Thyroid gland (tissue), 4 donors: ENCODE results near the gene DUSP28. TPM values are rescaled to one million over a fixed set of nuclear protein-coding genes. Genes with fewer than 3 reads are reported as not detected.

ENCODE experiments used
- DNase-seq, 2 donors: peaks; one replicate each; pipeline ENCODE4 v3.0.0-alpha.2; 2019
- H3K27ac ChIP-seq, 3 donors: fragments of 200-600 bp; sonication (generic); 1 replicate in 2 of 3; 2 replicates in 1 of 3; pipeline ENCODE4 v1.5.1; 2016 to 2019; ENCODE audit warnings: mild to moderate bottlenecking in 1 of 3, moderate library complexity in 1 of 3
- H3K27me3 ChIP-seq: fragments of 200-600 bp; sonication (generic); one replicate; pipeline ENCODE4 v1.5.1; 2019
- H3K36me3 ChIP-seq, 2 donors: fragments of 200-600 bp; sonication (generic); one replicate each; pipeline ENCODE4 v1.5.1; 2016 to 2019
- H3K4me1 ChIP-seq, 2 donors: fragments of 200-600 bp; sonication (generic); one replicate each; pipeline ENCODE4 v1.5.1; 2017 to 2019
- H3K4me3 ChIP-seq, 3 donors: fragments of 200-600 bp; sonication (generic); replicated peaks in 1 of 3; 1 replicate in 2 of 3; 2 replicates in 1 of 3; pipeline ENCODE4 v1.5.1; 2016; ENCODE audit warnings: mild to moderate bottlenecking in 1 of 3
- H3K9me3 ChIP-seq: fragments of 200-600 bp; sonication (generic); one replicate; pipeline ENCODE4 v1.5.1; 2017
- POLR2A ChIP-seq, 2 donors: fragments of 450-650 bp; IDR thresholded peaks; one replicate each; pipeline ENCODE4 v1.6.1; 2017; ENCODE audit warnings: antibody characterized with exemption in 2 of 2, mild to moderate bottlenecking in 2 of 2, moderate library complexity in 1 of 2
- WGBS, 2 donors: methylation state at CpG; one replicate each; pipeline ENCODE4 v1.1.5; 2017; 5-methylcytosine and 5-hydroxymethylcytosine counted together
- intact Hi-C: fragments of 100-400 bp; cut with DNase I; formaldehyde crosslinking; loops from one replicate; pipeline ENCODE4 v1.15.1; 2023
- total RNA-seq, 4 donors: library from RNA; depleted of rRNA; stranded (reverse); fragments of >200 nt; gene quantifications; one replicate each; pipeline ENCODE4 v1.2.3, GENCODE V29; 2016
- TF ChIP-seq, protein P1 (sequence below), 6 experiments: fragments of 200-600 bp in 3 of 6; fragments of 450-650 bp in 3 of 6; sonication (generic) in 3 of 6; IDR thresholded peaks; one replicate each; pipeline ENCODE4 v1.5.1; 2016 to 2019; ENCODE audit warnings: antibody characterized with exemption in 6 of 6, mild to moderate bottlenecking in 2 of 6, inconsistent platforms in 1 of 6, moderate library complexity in 1 of 6

The DUSP28 gene
- total RNA-seq, 4 donors from 2014 or later, result 6.6 to 12.5 (median 9.2) TPM

DNA sequence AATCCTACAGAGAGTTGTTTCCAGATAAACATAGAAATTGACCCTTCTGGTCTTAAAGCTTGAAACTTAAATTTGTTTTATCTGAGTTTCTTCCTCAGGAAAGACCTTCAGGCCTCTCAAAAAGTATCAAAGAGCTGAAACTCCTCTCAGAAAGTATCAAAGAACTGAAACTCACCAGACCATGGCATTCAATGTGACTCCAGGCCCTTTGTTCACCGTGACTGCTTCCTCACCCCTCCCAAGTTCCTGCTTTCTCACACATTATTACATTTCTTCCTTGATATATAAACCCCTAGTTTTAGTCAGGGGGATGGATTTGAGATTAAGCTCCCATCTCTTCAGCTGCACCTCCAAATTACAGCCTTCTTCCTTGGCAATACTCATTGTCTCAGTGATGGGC is 8.3 kb upstream of the DUSP28 start:
- TF ChIP-seq, protein P1, sequence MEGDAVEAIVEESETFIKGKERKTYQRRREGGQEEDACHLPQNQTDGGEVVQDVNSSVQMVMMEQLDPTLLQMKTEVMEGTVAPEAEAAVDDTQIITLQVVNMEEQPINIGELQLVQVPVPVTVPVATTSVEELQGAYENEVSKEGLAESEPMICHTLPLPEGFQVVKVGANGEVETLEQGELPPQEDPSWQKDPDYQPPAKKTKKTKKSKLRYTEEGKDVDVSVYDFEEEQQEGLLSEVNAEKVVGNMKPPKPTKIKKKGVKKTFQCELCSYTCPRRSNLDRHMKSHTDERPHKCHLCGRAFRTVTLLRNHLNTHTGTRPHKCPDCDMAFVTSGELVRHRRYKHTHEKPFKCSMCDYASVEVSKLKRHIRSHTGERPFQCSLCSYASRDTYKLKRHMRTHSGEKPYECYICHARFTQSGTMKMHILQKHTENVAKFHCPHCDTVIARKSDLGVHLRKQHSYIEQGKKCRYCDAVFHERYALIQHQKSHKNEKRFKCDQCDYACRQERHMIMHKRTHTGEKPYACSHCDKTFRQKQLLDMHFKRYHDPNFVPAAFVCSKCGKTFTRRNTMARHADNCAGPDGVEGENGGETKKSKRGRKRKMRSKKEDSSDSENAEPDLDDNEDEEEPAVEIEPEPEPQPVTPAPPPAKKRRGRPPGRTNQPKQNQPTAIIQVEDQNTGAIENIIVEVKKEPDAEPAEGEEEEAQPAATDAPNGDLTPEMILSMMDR (IDR thresholded peaks at IDR 0.05), result no peak
- TF ChIP-seq POLR2A (IDR thresholded peaks at IDR 0.05), result no peak
- intact Hi-C loops, result no loop called here
- Histone ChIP-seq H3K27me3 (no peaks in the 10 kb centered on the region), H3K9me3 (no peaks in the 10 kb centered on the region), H3K36me3 (no peaks in the 10 kb centered on the region), H3K27ac (peak overlapping the region; percentile 20 to 57 (median 37)), H3K4me3 (no peak overlapping the region), H3K4me1 (peaks cover 6 to 14% of the 10 kb centered on the region in 2 donors)
- WGBS, 2 donors, result 0 to 10% methylated on average over 1 of the region's 1 CpG
- peak in 1 of 2 donors; percentile 30 for DNase-seq

DNA sequence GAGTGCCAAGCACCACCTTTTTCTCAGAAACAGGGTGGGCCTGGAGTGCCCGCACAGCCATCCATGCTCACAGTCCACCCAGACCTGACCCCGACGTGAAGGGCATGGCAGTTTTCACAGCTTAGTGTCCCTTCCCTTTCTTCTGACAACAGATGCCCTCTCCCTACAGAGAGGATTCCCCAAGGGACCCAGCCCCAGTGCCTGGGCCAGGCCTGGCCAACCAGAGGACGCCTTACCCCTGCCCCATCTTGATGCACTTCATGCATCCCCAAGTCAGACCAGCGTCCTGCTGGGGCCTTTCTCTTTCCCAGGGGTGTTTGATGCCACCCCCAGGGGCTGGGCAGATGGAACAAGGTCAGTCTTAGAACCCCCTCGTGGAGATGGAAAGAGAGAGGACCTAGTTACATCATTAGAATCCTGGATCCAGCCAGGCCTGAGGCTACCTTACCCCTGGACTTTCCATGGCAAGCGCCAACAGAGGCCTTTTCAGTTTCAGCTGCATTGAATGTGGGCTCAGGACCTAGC is 6.1 kb upstream of the DUSP28 start:
- 97 to 99% methylated on average over 7 of the region's 7 CpGs for WGBS, 2 donors
- no peak for TF ChIP-seq POLR2A (IDR thresholded peaks at IDR 0.05)
- TF ChIP-seq, protein P1 (IDR thresholded peaks at IDR 0.05), result no peak
- intact Hi-C loops, result no loop called here
- Histone ChIP-seq H3K36me3 (no peaks in the 10 kb centered on the region), H3K27me3 (no peaks in the 10 kb centered on the region), H3K27ac (no peak overlapping the region), H3K4me3 (no peak overlapping the region), H3K9me3 (no peaks in the 10 kb centered on the region), H3K4me1 (peaks cover 22 to 33% of the 10 kb centered on the region in 2 donors)
- DNase-seq, result no peak

DNA sequence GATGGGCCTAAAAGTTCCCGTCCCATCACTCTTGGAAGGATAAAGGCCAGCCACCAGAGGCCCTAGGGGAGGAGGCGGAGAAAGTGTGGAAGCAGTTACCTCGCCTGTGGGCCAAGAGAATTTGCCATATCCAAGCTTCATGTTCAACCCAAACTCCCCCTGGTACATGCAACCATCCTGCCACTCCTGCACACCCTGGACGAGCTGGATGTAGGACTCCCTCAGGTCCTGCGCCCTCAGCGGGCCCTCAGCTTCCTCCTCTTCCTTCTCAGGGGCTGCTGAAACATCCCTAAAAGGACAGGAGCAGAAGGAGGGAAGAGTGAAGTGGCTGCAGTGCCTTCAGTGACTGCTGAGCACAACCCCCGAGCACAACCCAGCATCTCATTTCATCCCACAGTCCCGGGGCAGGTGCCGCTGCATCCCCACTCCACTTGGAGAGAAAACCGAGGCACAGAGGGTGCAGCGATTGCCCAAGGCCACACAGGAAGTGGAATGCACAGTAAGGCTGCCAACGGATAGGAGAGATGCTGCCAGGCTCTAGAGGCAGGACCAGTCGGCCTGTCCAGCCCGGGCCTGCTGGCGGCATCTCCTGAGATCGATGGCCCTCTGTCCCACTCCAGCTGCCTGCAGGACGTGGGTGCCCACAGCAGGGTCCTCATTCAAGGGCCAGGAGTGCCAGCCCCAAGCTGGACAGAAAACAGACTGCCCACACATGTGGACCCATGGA is 5.2 kb upstream of the DUSP28 start:
- Histone ChIP-seq H3K27ac (no peak overlapping the region), H3K27me3 (no peaks in the 10 kb centered on the region), H3K4me1 (peaks cover 28 to 40% of the 10 kb centered on the region in 2 donors), H3K4me3 (no peak overlapping the region), H3K9me3 (no peaks in the 10 kb centered on the region), H3K36me3 (no peaks in the 10 kb centered on the region)
- no peak for DNase-seq
- no peak for TF ChIP-seq POLR2A (IDR thresholded peaks at IDR 0.05)
- TF ChIP-seq, protein P1 (IDR thresholded peaks at IDR 0.05), result no peak
- 91 to 98% methylated on average over 7 to 11 of the region's 17 CpGs for WGBS, 2 donors
- intact Hi-C loops, result no loop called here

DNA sequence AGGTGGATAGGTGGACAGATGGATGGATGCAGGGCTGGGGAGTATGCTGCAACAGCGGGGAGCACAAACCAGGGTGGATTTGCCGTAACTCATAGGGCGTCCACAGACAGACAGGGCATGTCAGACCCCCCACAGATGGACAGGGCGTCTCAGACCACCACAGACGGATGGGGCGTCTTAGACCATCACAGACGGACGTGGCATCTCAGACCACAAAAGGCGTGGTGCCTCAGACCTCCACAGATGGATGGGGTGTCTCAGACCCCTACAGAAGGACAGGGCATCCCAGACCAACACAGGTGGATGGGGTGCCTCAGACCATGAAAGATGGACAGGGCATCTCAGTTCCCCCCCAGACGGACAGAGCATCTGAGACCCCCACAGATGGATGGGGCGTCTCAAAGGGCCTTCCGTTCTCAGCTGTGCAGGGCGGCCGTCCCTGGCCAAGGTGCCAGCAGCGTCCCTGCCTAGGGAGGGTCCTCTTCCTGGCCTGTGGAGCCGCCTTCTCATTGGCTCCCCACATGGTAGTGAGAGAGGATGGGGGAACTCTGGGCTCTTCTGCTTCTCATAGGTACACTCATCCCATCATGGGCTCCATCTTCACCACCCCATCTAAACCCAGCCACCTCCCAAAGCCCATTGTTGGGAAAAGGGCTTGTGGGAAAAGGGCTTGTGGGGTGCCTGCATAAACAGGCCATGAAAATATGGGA is 4.5 kb upstream of the DUSP28 start:
- intact Hi-C loops, result no loop called here
- peaks cover 28 to 40% of the 10 kb centered on the region in 2 donors for H3K4me1 ChIP-seq
- H3K36me3 ChIP-seq, result no peaks in the 10 kb centered on the region
- no peak for DNase-seq
- WGBS, 2 donors, result 96 to 97% methylated on average over 12 to 16 of the region's 16 CpGs
- H3K9me3 ChIP-seq, result no peaks in the 10 kb centered on the region
- no peaks in the 10 kb centered on the region for H3K27me3 ChIP-seq
- no peak overlapping the region for H3K4me3 ChIP-seq
- H3K27ac ChIP-seq, result no peak overlapping the region
- TF ChIP-seq, protein P1 (IDR thresholded peaks at IDR 0.05), result no peak
- no peak for TF ChIP-seq POLR2A (IDR thresholded peaks at IDR 0.05)
